Tibial artery (tissue), 4 donors: ENCODE measurements around the gene MYO18A.

Experiments used
- DNase-seq, 2 donors: peaks; one replicate each; pipeline ENCODE4 v3.0.0-alpha.2; 2019
- H3K27ac ChIP-seq, 2 donors: fragments of 200-600 bp; sonication (generic) in 1 of 2; 1 replicate in 1 of 2; 2 replicates in 1 of 2; pipeline ENCODE4 v1.5.1; 2018 to 2019; ENCODE audit warnings: mild to moderate bottlenecking in 1 of 2
- H3K27me3 ChIP-seq, 2 donors: fragments of 200-600 bp; sonication (generic) in 1 of 2; one replicate each; pipeline versions ENCODE4 v1.5.1 to v1.6.0; 2016 to 2019
- H3K36me3 ChIP-seq, 3 donors: fragments of 200-600 bp; sonication (generic) in 2 of 3; one replicate each; pipeline ENCODE4 v1.5.1; 2016 to 2019; ENCODE audit warnings: mild to moderate bottlenecking in 2 of 3
- H3K4me1 ChIP-seq, 4 donors: fragments of 200-600 bp; sonication (generic) in 2 of 4; 1 replicate in 3 of 4; 2 replicates in 1 of 4; pipeline ENCODE4 v1.5.1; 2016 to 2019
- H3K4me3 ChIP-seq, 2 donors: fragments of 200-600 bp; sonication (generic) in 1 of 2; 1 replicate in 1 of 2; 2 replicates in 1 of 2; pipeline ENCODE4 v1.5.1; 2018 to 2019; ENCODE audit warnings: mild to moderate bottlenecking in 2 of 2
- H3K9me3 ChIP-seq, 3 donors: fragments of 200-600 bp; sonication (generic) in 1 of 3; one replicate each; pipeline ENCODE4 v1.5.1; 2016 to 2019
- intact Hi-C: fragments of 100-400 bp; cut with DNase I; formaldehyde crosslinking; loops from one replicate; pipeline ENCODE4 v1.15.0; 2023; ENCODE audit warnings: low total_unique reads
- TF ChIP-seq, protein P1 (sequence below), 2 experiments: fragments of 200-600 bp in 1 of 2; fragments of 450-650 bp in 1 of 2; IDR thresholded peaks; one replicate each; pipeline ENCODE4 v1.5.1; 2017 to 2019; ENCODE audit warnings: antibody characterized with exemption in 2 of 2, mild to moderate bottlenecking in 1 of 2, moderate library complexity in 1 of 2

Gene MYO18A

GRCh38 chr17:29042679-29043538 is 137.3 kb downstream of the MYO18A start, which contains the start of gene PIPOX:
Gene PIPOX, plus strand, starts transcription at chr17:29043141. Its CDS starts 85 bp downstream, at chr17:29043226.
- Histone ChIP-seq H3K4me1 (peaks cover 0 to 6% (median 2%) of the 10 kb centered on the region in 4 donors), H3K27ac (no peak within 1 kb of the TSS), H3K27me3 (peaks cover 0 to 5% of the 10 kb centered on the region in 2 donors), H3K36me3 (no peaks in the 10 kb centered on the region), H3K4me3 (no peak within 1 kb of the TSS), H3K9me3 (no peaks in the 10 kb centered on the region)
- DNase-seq: no peak
- TF ChIP-seq, protein P1, sequence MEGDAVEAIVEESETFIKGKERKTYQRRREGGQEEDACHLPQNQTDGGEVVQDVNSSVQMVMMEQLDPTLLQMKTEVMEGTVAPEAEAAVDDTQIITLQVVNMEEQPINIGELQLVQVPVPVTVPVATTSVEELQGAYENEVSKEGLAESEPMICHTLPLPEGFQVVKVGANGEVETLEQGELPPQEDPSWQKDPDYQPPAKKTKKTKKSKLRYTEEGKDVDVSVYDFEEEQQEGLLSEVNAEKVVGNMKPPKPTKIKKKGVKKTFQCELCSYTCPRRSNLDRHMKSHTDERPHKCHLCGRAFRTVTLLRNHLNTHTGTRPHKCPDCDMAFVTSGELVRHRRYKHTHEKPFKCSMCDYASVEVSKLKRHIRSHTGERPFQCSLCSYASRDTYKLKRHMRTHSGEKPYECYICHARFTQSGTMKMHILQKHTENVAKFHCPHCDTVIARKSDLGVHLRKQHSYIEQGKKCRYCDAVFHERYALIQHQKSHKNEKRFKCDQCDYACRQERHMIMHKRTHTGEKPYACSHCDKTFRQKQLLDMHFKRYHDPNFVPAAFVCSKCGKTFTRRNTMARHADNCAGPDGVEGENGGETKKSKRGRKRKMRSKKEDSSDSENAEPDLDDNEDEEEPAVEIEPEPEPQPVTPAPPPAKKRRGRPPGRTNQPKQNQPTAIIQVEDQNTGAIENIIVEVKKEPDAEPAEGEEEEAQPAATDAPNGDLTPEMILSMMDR (IDR thresholded peaks at IDR 0.05): no peak
- intact Hi-C loops: no loop called here

DNA sequence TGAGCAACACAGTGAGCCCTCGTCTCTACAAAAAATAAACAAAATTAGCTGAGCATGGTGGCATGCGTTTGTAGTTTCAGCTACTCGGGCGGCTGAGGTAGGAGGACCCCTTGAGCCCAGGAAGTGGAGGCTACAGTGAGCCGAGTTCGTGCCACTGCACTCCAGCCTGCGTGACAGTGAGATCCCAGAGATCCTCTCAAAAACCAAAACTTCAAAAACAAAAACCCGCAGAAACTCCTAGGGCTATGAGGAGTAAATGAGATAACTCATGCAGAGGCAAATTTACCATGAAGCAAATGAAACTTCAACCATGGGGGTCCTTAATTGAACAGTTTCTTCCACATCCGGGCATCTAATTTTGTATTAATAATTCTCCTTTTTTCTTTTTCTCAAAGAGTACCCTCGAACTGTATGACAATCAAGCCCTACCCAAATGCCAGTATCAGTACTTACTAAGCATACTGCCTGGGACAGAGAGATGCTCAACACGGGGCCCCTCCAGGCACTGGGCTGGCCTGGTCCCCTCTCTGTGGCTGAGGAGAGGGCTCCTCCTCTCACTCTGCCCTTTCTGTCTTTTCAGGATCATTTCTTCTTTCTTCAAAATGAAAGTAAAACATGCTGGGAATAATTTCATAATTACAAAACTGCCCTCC is 138.0 kb downstream of the MYO18A start:
- H3K9me3 ChIP-seq: no peaks in the 10 kb centered on the region
- H3K27me3 ChIP-seq: peaks cover 0 to 11% of the 10 kb centered on the region in 2 donors
- H3K27ac ChIP-seq: no peak overlapping the region
- no peak overlapping the region for H3K4me3 ChIP-seq
- intact Hi-C loops: no loop called here
- H3K4me1 ChIP-seq: peaks cover 0 to 6% (median 2%) of the 10 kb centered on the region in 4 donors
- TF ChIP-seq, protein P1 (IDR thresholded peaks at IDR 0.05): no peak
- H3K36me3 ChIP-seq: no peaks in the 10 kb centered on the region
- DNase-seq: no peak

- TF ChIP-seq, protein P1 (IDR thresholded peaks at IDR 0.05): no peak
- Histone ChIP-seq H3K4me3 (no peak overlapping the region), H3K4me1 (peaks cover 0 to 6% (median 2%) of the 10 kb centered on the region in 4 donors), H3K9me3 (no peaks in the 10 kb centered on the region), H3K27me3 (peaks cover 0 to 14% of the 10 kb centered on the region in 2 donors), H3K27ac (no peak overlapping the region), H3K36me3 (no peaks in the 10 kb centered on the region)
- DNase-seq: no peak
- intact Hi-C loops: no loop called here
Measured at GRCh38 chr17:29041571-29041970, 138.6 kb downstream of the MYO18A start.

DNA sequence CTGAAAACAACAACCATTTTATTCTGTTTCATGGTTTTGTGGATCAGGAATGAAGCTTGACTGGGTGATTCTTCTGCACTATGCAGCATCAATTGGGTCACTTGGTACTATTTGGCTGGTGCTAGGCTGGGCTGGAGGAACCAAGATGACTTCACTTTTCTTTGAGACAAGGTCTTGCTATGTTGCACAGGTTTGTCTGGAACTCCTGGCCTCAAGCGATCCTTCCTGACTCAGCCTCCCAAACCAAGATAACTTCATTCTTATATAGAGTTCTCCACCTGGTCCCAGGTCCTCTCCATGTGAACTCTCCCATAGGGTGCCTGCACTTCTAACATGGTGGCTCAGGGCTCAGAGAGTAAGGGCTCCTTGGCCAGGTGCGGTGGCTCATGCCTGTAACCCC is 139.1 kb downstream of the MYO18A start:
- no peak overlapping the region for H3K4me3 ChIP-seq
- no peaks in the 10 kb centered on the region for H3K36me3 ChIP-seq
- peaks cover 0 to 6% (median 2%) of the 10 kb centered on the region in 4 donors for H3K4me1 ChIP-seq
- H3K27ac ChIP-seq: no peak overlapping the region
- peaks cover 0 to 18% of the 10 kb centered on the region in 2 donors for H3K27me3 ChIP-seq
- DNase-seq: no peak
- H3K9me3 ChIP-seq: no peaks in the 10 kb centered on the region
- intact Hi-C loops: no loop called here
- TF ChIP-seq, protein P1 (IDR thresholded peaks at IDR 0.05): no peak

GRCh38 chr17:29039764-29040598 is 140.2 kb downstream of the MYO18A start:
- no peak overlapping the region for H3K4me3 ChIP-seq
- H3K27ac ChIP-seq: no peak overlapping the region
- H3K9me3 ChIP-seq: peaks cover 0 to 6% (median under 1%) of the 10 kb centered on the region in 3 donors
- H3K36me3 ChIP-seq: no peaks in the 10 kb centered on the region
- peaks cover 0 to 6% (median 2%) of the 10 kb centered on the region in 4 donors for H3K4me1 ChIP-seq
- TF ChIP-seq, protein P1 (IDR thresholded peaks at IDR 0.05): no peak
- DNase-seq: no peak
- H3K27me3 ChIP-seq: peaks cover 0 to 25% of the 10 kb centered on the region in 2 donors
- intact Hi-C loops: no loop called here
